Measurements from ENCODE around the gene ZCCHC14.
"Not testable (repeated sequence)": the region's sequence is repeated elsewhere in the genome, so short reads cannot be mapped to it uniquely, and the experiment has no call there.

Gene ZCCHC14

GRCh38 chr16:87395181-87395842, 97.5 kb downstream of the ZCCHC14 start:
- no peak for DNase-seq

- DNase-seq = no peak
These were observed 99.2 kb downstream of the ZCCHC14 start for GRCh38 chr16:87393680-87394055.

- DNase-seq = no peak
These were observed 99.8 kb downstream of the ZCCHC14 start for GRCh38 chr16:87392821-87393679.

- DNase-seq = peak; percentile 89
These were observed 100.6 kb downstream of the ZCCHC14 start, which contains the start of gene MAP1LC3B for GRCh38 chr16:87391950-87392820. TSS of gene MAP1LC3B (plus strand) at chr16:87392336. CDS start at chr16:87392428, 92 bp downstream.

GRCh38 chr16:87391324-87391949, 101.4 kb downstream of the ZCCHC14 start:
- DNase-seq = peak; percentile 60

- no peak for DNase-seq
These were observed 102.0 kb downstream of the ZCCHC14 start for GRCh38 chr16:87390641-87391323.

GRCh38 chr16:87389914-87390313, 102.9 kb downstream of the ZCCHC14 start:
- not testable (repeated sequence) for DNase-seq

GRCh38 chr16:87389245-87389644, 103.6 kb downstream of the ZCCHC14 start:
- no peak for DNase-seq

GRCh38 chr16:87388818-87389134, 104.0 kb downstream of the ZCCHC14 start:
- DNase-seq = no peak

- peak; percentile 82 for DNase-seq
These were observed 104.6 kb downstream of the ZCCHC14 start for GRCh38 chr16:87387942-87388817.

- DNase-seq = not testable (repeated sequence)
These were observed 108.0 kb downstream of the ZCCHC14 start for GRCh38 chr16:87384875-87385167.

GRCh38 chr16:87384162-87384874, 108.5 kb downstream of the ZCCHC14 start:
- no peak for DNase-seq

GRCh38 chr16:87383505-87384161, 109.2 kb downstream of the ZCCHC14 start, which contains the start of gene FBXO31:
TSS of gene FBXO31 (minus strand) at chr16:87383776. CDS start at chr16:87383744, 32 bp downstream.
- DNase-seq = peak; percentile 75

GRCh38 chr16:87382023-87382785, 110.6 kb downstream of the ZCCHC14 start:
- no peak for DNase-seq

GRCh38 chr16:87380881-87381280, 111.9 kb downstream of the ZCCHC14 start:
- DNase-seq = no peak

- DNase-seq = no peak
These were observed 112.4 kb downstream of the ZCCHC14 start for GRCh38 chr16:87380403-87380802.

- DNase-seq = not testable (repeated sequence)
These were observed 113.5 kb downstream of the ZCCHC14 start for GRCh38 chr16:87379312-87379752.

GRCh38 chr16:87376660-87377059, 116.2 kb downstream of the ZCCHC14 start:
- DNase-seq = no peak
